SK-N-MC (cell line): Measurements from ENCODE around the gene BECN2.

Experiments used
- EZH2 ChIP-seq: fragments of 200-600 bp; sonication (generic); IDR thresholded peaks from one replicate; pipeline ENCODE4 v1.6.1; 2017; ENCODE audit warnings: antibody characterized with exemption
- POLR2AphosphoS5 ChIP-seq: IDR thresholded peaks from 2 replicates; pipeline ENCODE4 v1.6.1; 2012; ENCODE audit warnings: mild to moderate bottlenecking, low read depth, low read length, borderline replicate concordance

DNA sequence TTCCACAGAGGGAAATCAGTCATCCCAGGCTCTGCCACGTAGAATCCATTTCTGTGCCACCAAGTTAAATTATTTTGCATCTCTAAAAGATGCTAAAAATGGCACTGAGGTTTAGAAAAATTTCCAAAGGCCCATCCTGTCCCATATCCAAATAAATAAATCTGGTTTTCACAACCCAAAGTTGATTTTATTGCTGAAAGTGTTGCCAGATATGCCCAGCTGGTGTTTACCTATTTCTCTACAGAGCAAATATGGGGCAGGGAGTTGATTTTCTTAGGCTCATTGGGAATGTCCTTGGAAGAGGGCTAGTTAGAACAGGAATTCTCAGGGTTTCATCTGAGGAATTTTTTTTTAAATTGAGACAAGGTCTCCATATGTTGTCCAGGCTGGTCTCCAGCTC is 22.4 kb downstream of the BECN2 start:
- TF ChIP-seq EZH2 (no peak), POLR2AphosphoS5 (no peak)
